ENCODE measurements around the gene ANO9.
"Not testable (repeated sequence)": the region's sequence is repeated elsewhere in the genome, so short reads cannot be mapped to it uniquely, and the experiment has no call there.

Gene ANO9

GRCh38 chr11:394034-394857, 47.6 kb downstream of the ANO9 start, which contains the start of gene PKP3:
PKP3 (plus strand) TSS chr11:394209; CDS start chr11:394293, 84 bp downstream.
- H3K4me3 ChIP-seq (ENCODE audit: low read depth, low read length): no peak within 1 kb of the TSS
- no peak for DNase-seq (ENCODE audit: low read depth)

DNA sequence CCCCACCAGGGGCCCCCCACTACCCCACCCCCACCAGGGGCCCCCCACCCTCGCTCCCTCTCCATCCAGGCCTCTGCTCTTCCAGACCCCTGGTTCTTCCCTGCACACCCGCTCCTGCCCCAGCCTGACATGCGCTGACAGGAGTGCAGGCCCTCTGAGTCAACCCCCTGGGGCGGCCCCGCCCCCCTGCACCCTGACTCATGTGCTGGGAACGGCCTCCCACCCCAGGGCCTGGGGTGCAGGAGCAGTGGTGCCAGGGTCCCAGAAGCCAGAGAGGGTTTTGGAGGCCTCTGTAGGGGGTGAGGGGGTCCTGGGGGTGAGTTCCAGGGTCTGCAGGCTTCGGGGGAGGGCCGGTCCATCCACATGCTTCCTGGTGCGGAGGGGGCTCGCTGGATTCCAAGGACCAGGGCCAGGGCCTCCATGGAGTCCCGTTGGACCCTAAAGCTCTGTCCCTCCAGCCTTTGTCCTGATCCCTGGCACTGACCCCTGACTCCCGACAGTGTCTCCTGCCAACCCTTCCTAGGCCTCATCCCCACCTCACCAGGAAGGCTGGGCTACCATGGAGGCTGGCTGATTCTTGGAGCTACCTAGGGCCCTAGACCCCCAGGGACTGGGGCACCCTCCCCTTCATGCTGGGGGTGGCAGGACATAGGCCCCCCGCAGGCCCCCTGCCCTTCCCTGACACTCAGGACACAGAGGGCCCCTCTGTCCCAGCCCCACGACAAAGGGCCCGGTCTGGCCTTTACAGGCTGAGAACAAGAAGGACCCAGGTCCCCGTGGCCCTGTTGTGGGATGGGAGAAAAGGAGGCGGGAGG, 48.4 kb downstream of the ANO9 start:
- no peak overlapping the region for H3K4me3 ChIP-seq (ENCODE audit: low read depth, low read length)
- no peak for DNase-seq (ENCODE audit: low read depth)

- no peak overlapping the region for H3K4me3 ChIP-seq (ENCODE audit: low read depth, low read length)
- no peak for DNase-seq (ENCODE audit: low read depth)
Measured at GRCh38 chr11:392102-392777, 49.6 kb downstream of the ANO9 start.

DNA sequence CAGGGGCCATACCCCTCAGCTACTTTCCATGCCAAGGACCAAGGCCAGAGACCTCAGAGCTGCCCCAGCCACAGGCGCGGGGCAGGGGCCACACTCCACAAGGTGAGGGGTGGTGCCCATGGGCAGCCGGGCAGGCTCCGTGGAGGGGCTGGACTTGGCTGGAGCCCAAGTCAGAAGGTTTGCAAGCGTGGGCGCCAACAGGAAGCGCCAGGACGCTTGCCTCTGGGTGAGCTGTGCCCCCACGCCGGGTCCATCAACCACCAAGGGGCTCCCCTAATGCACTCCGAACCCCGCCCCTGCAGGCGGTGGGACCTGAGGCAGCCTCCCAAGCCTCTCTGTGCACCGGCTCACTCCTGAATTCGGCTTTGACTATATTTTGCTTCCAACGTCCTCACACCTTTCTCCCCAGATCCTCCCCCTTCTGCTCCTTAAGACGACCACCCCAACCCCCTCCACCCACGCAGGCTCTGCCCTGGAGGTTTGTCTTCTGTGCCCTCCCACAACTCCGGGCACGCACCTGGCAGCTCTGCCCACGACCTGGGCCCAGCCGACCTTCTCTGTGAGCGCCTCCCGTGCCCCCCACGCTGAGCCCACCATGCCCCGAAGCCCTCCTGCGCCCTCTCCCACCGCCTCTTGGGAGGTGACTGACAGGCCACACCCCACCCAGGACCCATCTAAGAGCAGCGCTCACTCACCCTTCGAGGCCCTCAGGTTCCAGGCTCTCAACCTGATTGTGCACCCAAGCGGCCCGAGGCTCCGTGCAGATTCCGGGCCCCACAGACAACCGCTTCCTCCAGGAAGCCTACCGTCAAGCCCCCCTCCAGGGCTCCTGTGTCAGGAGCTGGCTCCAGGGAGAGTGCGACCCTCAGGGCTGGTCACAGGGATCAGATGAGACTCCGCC, 50.4 kb downstream of the ANO9 start:
- H3K4me3 ChIP-seq (ENCODE audit: low read depth, low read length): no peak overlapping the region
- DNase-seq (ENCODE audit: low read depth): no peak

GRCh38 chr11:390175-390574, 51.6 kb downstream of the ANO9 start:
- H3K4me3 ChIP-seq (ENCODE audit: low read depth, low read length): no peak overlapping the region
- DNase-seq (ENCODE audit: low read depth): no peak

DNA sequence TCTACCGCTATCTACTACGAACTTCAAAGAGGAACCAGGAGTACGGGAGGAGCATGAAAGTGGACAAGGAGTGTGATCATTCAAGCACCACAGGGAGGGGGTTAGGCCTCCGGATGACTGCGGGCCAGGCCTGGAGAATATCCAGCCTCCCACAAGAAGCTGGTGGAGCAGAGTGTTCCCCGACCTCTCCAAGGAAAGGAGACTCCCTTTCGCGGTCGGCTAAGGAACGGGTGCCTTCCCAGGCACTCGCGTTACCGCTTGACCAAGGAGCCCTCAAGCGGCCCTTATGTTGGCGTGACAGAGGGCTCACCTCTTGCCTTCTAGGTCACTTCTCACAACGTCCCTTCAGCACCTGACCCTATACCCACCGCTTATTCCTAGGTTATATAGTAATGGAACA, 52.4 kb downstream of the ANO9 start:
- not testable (repeated sequence) for DNase-seq (ENCODE audit: low read depth)

GRCh38 chr11:387193-387793, 54.5 kb downstream of the ANO9 start:
- no peak overlapping the region for H3K4me3 ChIP-seq (ENCODE audit: low read depth, low read length)
- DNase-seq (ENCODE audit: low read depth): no peak

More for the DNA sequence above, 52.4 kb downstream of the ANO9 start:
- H3K4me3 ChIP-seq (ENCODE audit: low read depth, low read length): not testable (repeated sequence)

GRCh38 chr11:386483-386882, 55.3 kb downstream of the ANO9 start:
- H3K4me3 ChIP-seq (ENCODE audit: low read depth, low read length): no peak overlapping the region
- DNase-seq (ENCODE audit: low read depth): no peak

DNA sequence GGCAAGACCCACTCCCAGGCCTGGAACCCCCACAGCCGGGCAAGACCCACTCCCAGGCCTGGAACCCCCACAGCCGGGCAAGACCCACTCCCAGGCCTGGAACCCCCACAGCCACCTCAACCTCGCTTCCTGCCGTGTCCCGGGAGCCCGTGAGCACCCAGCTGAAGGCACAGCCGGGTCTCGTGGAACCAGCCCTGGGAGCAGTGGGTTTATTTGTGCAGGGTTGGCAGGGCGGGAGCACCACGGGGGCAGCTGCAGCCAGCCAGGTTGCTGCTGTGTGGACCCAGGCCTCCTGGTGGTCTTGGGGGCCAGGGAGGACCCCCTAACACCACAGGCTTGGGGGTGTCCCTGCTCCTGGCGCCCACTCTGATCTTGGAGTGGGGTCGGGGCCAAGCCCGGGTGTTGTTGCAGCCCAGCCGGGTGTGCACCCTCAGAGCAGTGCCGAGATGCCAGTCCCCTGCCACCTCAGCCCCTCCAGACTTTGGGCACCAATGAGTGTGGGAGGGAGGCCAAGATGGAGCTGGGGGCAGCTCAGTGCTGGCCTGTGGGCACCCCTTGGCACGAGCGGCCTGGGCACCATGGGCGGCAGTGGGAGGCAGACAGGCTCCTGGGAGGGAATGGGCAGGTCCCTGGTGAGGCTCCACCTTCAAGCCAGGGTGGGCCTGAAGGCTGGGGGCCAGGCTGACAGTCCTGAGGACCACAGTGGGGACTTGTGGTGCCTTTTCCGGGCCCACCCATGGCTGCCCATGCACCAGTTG, 56.0 kb downstream of the ANO9 start:
- no peak overlapping the region for H3K4me3 ChIP-seq (ENCODE audit: low read depth, low read length)
- no peak for DNase-seq (ENCODE audit: low read depth)

GRCh38 chr11:384511-384910, 57.3 kb downstream of the ANO9 start:
- no peak overlapping the region for H3K4me3 ChIP-seq (ENCODE audit: low read depth, low read length)
- DNase-seq (ENCODE audit: low read depth): no peak

- no peak overlapping the region for H3K4me3 ChIP-seq (ENCODE audit: low read depth, low read length)
- DNase-seq (ENCODE audit: low read depth): no peak
Measured at GRCh38 chr11:383431-383830, 58.4 kb downstream of the ANO9 start.

DNA sequence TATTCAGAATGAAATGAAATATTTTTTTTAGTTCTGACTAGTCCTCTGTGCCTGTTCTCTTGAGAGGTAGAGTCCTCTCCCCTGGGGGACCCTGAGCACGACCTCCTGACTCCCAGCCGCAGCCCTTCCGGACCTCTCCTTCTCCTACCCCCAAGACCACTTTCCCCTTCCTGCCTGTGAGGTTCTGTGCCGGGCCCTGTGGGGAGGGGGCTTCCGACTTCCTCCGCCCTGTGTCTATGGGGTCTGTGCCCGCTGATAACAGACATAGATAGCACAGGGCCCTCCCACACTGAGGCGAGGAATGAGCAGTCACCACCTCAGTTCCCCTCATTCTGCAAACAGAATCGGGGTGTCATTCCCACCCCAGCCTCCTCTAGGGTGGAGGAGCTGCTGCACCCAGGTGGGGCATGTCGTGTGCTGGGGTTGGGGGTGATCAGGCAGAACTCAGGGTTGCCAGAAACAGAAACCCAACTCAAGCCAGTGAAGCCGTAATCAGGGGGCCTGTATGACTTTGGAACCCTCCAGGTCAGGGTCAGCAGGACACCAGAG, 59.7 kb downstream of the ANO9 start:
- DNase-seq (ENCODE audit: low read depth): no peak
- no peak overlapping the region for H3K4me3 ChIP-seq (ENCODE audit: low read depth, low read length)

DNA sequence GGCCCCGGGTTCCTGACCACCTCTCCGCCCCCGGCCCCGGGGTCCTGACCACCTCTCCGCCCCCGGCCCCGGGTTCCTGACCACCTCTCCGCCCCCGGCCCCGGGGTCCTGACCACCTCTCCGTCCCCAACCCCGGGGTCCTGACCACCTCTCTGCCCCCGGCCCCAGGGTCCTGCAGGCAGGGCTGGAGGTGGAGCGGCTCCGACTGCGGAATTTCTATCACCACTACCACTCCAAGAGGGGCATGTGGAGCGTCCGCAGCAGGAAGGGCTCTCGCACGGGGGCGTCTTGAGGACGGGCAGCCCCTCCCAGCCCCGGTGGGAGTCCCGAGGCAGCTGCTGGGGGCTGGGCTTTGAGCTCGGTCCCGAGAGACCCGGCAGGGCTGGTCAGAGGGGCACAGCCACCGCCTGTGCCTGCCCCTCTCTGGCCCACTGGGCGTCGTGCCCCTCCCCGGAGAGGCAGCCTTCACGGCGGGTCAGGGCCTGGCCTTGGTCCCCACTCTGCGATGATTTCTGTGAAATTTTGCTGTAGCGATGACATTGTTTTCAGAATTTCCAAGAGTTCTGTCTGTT, 60.2 kb downstream of the ANO9 start:
- no peak overlapping the region for H3K4me3 ChIP-seq (ENCODE audit: low read depth, low read length)
- DNase-seq (ENCODE audit: low read depth): no peak

DNA sequence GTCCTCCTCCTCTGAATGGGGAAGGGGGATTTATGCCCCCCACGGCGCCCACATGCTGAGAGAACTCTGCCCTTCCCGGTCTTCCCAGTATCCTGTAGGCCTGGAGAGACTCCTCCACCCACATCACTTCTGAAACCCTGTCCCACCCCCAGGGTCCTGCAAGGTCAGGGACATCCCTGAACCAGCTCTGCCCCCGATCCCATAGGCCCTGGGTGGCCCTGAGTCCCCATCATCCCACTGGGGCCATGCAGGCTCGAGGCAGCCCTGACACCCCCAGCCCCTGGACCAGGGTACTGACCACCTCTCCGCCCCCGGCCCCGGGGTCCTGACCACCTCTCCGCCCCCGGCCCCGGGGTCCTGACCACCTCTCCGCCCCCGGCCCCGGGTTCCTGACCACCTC, 60.8 kb downstream of the ANO9 start:
- no peak overlapping the region for H3K4me3 ChIP-seq (ENCODE audit: low read depth, low read length)
- DNase-seq (ENCODE audit: low read depth): no peak

DNA sequence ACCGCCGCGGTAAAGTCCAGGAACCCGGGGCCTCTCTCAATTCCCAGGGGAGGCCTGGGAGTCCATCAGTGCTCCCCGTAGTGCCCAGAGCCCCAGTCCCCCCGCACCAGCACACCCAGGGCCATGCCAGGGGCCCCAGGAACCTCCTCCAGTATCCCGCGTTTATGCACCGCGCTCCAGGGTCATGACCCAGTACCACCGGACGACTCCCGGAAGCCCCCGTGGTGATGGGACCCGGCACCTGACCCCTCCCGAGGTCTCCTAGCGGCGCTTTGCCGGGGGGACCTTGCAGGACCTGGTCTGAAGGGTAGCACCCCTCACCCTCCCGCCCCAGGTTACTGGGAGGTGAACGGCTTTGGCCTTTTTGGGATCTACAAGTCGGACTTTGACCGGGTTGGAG, 61.3 kb downstream of the ANO9 start:
- H3K4me3 ChIP-seq (ENCODE audit: low read depth, low read length): no peak overlapping the region
- no peak for DNase-seq (ENCODE audit: low read depth)

GRCh38 chr11:380095-380480, 61.7 kb downstream of the ANO9 start:
- H3K4me3 ChIP-seq (ENCODE audit: low read depth, low read length): no peak overlapping the region
- no peak for DNase-seq (ENCODE audit: low read depth)

- no peak for DNase-seq (ENCODE audit: low read depth)
- no peak overlapping the region for H3K4me3 ChIP-seq (ENCODE audit: low read depth, low read length)
Measured at GRCh38 chr11:379205-380094, 62.4 kb downstream of the ANO9 start.
